ENCODE data around the gene MZF1. TPM values are rescaled to one million over a fixed set of nuclear protein-coding genes. Genes with fewer than 3 reads are reported as not detected.
A peak's percentile ranks its signal among the peaks of the same experiment; 100 is the strongest.
"Not testable (repeated sequence)": the region's sequence is repeated elsewhere in the genome, so short reads cannot be mapped to it uniquely, and the experiment has no call there.

MZF1 gene
- total RNA-seq, 1 experiment from 2014 or later, result 3.5 TPM

DNA sequence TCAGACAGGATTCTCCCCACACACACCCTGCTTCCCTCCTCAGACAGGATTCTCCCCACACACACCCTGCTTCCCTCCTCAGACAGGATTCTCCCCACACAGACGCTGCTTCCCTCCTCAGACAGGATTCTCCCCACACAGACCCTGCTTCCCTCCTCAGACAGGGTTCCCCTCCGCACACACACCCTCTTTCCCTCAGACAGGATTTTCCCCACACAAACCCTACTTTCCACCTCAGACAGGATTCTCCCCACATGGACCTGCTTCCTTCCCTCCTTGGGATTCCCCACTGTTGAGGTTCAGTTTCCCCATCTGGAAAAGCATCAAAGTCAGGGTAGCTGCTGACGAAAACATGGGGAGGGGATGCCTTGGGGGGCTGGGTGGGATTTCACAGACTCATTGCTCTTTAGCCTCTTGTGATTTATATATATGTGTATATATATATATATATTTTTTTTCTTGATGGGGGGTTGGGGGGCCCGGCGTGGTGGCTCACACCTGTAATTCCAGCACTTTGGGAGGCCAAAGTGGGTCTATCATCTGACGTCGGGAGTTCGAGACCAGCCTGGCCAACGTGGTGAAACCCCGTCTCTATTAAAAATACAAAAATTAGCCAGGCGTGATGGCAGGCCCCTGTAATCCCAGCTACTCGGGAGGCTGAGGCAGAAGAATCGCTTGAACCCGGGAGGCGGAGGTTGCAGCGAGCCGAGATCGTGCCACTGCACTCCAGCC lies 30.3 kb downstream of the MZF1 start:
- not testable (repeated sequence) for DNase-seq (ENCODE audit: low spot score)

- not testable (repeated sequence) for DNase-seq (ENCODE audit: low spot score)
These were observed 34.0 kb downstream of the MZF1 start for GRCh38 chr19:58539169-58539559.

DNA sequence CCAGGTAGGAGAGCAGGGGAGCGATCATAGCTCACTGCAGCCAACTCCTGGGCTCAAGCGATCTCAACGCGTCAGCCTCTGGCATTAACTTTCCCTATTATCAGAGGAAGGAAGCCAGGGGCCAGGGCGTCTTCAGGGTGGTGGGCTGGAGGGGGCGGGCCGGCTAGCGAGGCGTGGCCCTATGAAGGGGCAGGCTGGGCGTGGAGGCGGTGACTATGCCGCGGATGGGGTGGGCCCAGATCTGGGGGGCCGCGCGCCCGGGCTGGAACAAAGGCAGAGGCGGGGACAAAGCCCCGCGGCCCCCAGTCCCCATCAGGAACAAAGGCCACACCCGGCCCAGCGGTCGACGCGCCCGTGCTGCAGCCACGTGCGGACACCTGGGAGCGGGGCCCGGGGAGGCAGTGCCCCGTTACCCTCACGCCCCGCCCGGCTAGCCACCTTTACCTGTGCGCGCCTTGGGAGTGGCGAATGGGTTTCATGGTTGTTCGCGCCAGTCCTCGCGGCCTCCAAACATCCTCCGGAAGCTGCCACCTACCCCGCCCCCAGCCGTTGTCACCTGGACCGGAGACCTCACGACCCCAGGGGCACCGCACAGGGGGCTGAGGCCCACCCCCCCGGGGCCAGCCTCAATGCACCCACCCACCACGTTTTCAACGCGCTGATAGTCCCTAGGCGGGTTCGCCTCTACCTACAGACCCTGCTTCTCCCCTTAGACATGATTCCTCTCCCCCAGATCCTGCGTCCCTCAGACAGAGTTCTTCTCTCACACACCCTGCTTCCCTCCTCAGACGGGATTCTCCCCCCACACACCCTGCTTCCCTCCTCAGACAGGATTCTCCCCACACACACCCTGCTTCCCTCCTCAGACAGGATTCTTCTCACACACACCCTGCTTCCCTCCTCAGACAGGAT lies 34.6 kb downstream of the MZF1 start:
- no peak for DNase-seq (ENCODE audit: low spot score)

GRCh38 chr19:58536852-58537798 lies 36.0 kb downstream of the MZF1 start:
- DNase-seq (ENCODE audit: low spot score), result no peak

DNA sequence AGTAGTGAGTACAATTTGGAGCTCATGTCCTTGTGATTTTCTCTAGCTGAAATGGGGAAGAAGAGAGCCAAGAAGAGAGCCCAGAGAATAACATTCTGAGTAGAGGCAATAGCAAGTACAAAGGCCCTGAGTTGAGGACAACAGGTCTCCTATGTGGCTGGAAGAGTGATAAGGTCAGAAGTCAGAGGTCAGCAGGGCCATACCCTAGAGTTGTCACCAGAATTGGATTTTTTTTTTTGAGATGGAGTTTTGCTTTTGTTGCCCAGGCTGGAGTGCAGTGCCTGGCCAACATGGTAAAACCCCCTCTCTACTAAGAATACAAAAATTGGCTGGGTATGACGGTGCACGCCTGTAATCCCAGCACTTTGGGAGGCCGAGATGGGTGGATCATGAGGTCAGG lies 37.3 kb downstream of the MZF1 start:
- DNase-seq (ENCODE audit: low spot score), result no peak

- no peak for DNase-seq (ENCODE audit: low spot score)
These were observed 41.9 kb downstream of the MZF1 start for GRCh38 chr19:58531034-58531840.

DNA sequence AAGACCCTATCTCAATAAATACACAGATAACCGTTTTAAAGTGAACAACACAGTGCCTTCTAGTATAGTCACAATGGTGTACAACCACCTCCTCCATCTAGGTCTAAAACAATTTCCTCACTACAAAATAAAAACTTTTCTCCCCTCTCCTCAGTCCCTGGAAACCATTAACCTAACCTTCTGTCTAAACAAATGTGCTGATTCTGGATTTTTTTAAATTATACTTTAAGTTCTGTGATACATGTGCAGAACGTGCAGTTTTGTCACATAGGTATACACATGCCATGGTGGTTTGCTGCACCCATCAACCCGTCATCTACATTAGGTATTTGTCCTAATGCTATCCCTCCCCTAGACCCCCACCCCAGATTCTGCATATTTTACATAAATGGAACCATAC lies 43.7 kb downstream of the MZF1 start:
- no peak for DNase-seq (ENCODE audit: low spot score)

DNA sequence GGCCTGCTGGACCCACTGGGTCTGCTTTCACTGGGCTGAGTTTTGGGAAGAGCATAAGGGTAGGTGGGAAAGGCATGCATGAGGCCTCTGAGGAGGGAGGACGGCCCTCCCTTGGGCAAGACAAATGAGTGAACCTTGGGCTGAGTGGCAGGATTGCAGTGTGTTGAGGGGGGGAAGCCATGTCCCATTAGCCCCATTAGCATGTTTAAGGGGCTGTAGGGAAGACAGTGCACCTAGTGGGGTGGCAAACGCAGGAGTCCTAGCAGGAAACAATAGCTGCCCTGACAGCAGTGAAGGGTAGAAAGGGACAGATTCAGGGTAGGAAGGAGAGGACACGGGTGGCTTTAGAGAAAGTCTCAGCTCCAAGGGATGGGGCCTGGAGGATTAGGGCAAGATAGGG lies 50.4 kb downstream of the MZF1 start:
- no peak for DNase-seq (ENCODE audit: low spot score)

GRCh38 chr19:58521651-58522050 lies 51.5 kb downstream of the MZF1 start:
- DNase-seq (ENCODE audit: low spot score), result no peak

DNA sequence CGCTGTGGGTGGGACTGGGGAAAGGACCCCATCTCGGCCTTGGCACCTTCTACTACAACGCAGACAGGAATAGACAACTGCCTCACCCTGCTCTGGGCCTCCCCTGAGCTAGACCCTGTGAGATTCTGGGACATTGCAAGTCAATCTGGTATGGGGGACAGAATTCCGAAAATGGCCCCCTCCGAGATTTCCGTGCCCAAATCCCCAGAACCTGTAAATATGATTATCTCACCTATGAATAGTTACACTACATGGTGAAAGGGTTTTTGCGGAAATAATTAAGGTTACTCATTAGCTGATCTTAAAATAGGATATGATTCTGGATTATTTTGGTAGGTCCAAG lies 52.9 kb downstream of the MZF1 start:
- no peak for DNase-seq (ENCODE audit: low spot score)

DNA sequence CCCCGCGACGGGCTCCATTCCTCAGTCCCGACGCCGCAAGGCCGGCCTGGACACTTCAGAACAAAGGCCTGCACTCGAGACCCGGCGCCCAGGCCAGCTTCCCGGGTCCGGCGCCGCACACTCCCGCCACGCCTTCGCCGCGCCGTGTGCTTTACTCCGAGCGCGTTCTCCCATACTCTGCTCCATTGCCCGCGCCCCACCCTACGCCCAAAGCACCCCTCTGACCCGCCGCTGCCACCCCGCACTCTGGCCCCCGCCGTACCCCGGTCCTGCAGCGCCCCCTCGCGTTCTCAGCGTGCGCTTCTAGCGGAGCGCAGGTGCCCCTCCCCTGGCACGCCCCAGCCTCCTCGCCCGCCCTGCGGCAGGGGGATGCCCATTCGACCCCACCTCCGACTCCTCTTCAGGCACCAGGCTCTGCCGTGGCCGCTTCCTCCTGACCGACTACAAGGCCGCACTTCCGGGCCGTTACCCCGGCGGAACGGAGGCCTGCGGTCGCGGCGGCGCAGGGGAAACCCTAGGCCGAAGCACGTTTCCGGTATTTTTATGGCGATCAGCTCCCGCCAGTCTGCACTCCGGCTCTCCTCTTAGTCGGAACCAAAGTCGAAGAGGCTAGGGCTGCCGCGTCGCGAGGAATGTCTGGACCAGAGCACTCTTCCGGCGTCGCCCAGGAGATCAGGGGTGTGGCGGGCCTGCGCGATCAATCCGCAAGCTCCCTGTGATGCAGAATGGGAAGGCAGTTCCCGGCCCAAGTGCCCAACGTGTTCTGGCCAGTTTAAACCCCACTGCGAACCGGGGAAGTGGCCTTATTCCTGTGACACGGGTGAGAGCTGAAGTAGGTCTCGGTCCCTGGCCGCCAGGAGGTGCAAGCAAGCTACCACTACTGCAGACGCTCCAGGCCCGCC lies 53.5 kb downstream of the MZF1 start, which contains the start of gene ZBTB45:
Gene ZBTB45, minus strand, starts transcription at position 456 of the 902 bp plus-strand sequence. CDS start 2,137 bp downstream, outside the sequence.
- DNase-seq (ENCODE audit: low spot score), result peak; percentile 97

- peak; percentile 71 for DNase-seq (ENCODE audit: low spot score)
These were observed 54.1 kb downstream of the MZF1 start for GRCh38 chr19:58519087-58519354.

GRCh38 chr19:58518256-58519086 lies 54.7 kb downstream of the MZF1 start:
- DNase-seq (ENCODE audit: low spot score), result no peak

- DNase-seq (ENCODE audit: low spot score), result no peak
These were observed 55.9 kb downstream of the MZF1 start for GRCh38 chr19:58516964-58517833.

GRCh38 chr19:58516246-58516836 lies 56.8 kb downstream of the MZF1 start:
- no peak for DNase-seq (ENCODE audit: low spot score)

- no peak for DNase-seq (ENCODE audit: low spot score)
These were observed 57.9 kb downstream of the MZF1 start for GRCh38 chr19:58515259-58515658.

- DNase-seq (ENCODE audit: low spot score), result no peak
These were observed 58.5 kb downstream of the MZF1 start for GRCh38 chr19:58514564-58515022.
